ENCODE data around the gene PLEKHA7.

PLEKHA7 gene

GRCh38 chr11:16883174-16883573 is 131.0 kb downstream of the PLEKHA7 start:
- H2AFZ ChIP-seq (ENCODE audit: low read depth), result no peak overlapping the region
- H3K27me3 ChIP-seq (ENCODE audit: insufficient read depth, low read depth), result no peaks in the 10 kb centered on the region
- no peak overlapping the region for H3K9ac ChIP-seq
- H3K79me2 ChIP-seq (ENCODE audit: insufficient read depth, low read depth), result no peaks in the 10 kb centered on the region; the same call in 1 of the 2 replicates
- no peak overlapping the region for H3K4me2 ChIP-seq
- H3K4me3 ChIP-seq (IDR thresholded peaks at IDR 0.05; ENCODE audit: insufficient read depth, low read depth, low read length), result no peak overlapping the region
- H3K36me3 ChIP-seq (ENCODE audit: insufficient read depth), result no peaks in the 10 kb centered on the region
- H3K27ac ChIP-seq, result no peak overlapping the region
- peaks cover 15% of the 10 kb centered on the region for H3K4me1 ChIP-seq (ENCODE audit: low read depth, poor library complexity, severe bottlenecking)
- TF ChIP-seq, protein P1, sequence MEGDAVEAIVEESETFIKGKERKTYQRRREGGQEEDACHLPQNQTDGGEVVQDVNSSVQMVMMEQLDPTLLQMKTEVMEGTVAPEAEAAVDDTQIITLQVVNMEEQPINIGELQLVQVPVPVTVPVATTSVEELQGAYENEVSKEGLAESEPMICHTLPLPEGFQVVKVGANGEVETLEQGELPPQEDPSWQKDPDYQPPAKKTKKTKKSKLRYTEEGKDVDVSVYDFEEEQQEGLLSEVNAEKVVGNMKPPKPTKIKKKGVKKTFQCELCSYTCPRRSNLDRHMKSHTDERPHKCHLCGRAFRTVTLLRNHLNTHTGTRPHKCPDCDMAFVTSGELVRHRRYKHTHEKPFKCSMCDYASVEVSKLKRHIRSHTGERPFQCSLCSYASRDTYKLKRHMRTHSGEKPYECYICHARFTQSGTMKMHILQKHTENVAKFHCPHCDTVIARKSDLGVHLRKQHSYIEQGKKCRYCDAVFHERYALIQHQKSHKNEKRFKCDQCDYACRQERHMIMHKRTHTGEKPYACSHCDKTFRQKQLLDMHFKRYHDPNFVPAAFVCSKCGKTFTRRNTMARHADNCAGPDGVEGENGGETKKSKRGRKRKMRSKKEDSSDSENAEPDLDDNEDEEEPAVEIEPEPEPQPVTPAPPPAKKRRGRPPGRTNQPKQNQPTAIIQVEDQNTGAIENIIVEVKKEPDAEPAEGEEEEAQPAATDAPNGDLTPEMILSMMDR (conservative IDR thresholded peaks at IDR 0.05; ENCODE audit: low read depth, low read length), result no peak
- H4K20me1 ChIP-seq (ENCODE audit: insufficient read depth), result no peaks in the 10 kb centered on the region

DNA sequence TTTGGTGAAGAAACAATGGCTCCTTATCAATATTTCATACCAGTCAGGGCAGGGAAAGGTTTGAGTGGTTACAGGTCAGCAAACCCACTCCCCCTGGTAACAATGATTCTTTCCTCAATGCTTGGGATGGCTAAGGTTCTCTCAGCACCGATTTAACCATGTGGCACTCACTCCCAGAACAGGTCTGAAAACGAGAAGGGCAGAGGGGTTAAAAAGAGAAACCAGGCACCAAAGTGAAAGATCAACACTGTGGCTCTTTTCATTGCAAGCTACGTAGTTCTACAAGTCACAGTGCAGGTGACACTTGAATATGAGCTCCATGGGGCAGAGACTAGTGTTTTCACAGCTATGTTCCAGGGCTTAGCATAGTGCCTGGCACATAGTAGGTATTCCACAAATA is 132.4 kb downstream of the PLEKHA7 start:
- Histone ChIP-seq H3K4me3 (IDR thresholded peaks at IDR 0.05; ENCODE audit: insufficient read depth, low read depth, low read length) (no peak overlapping the region), H3K79me2 (ENCODE audit: insufficient read depth, low read depth) (no peaks in the 10 kb centered on the region; the same call in 1 of the 2 replicates), H3K36me3 (ENCODE audit: insufficient read depth) (no peaks in the 10 kb centered on the region), H3K4me2 (peak overlapping the region; percentile 18; the same call in 1 of the 2 replicates), H3K27ac (peak overlapping the region; percentile 30; the same call in 1 of the 2 replicates), H4K20me1 (ENCODE audit: insufficient read depth) (no peaks in the 10 kb centered on the region), H3K4me1 (ENCODE audit: low read depth, poor library complexity, severe bottlenecking) (peaks cover 15% of the 10 kb centered on the region), H3K27me3 (ENCODE audit: insufficient read depth, low read depth) (no peaks in the 10 kb centered on the region), H2AFZ (ENCODE audit: low read depth) (no peak overlapping the region), H3K9ac (no peak overlapping the region)
- TF ChIP-seq, protein P1 (conservative IDR thresholded peaks at IDR 0.05; ENCODE audit: low read depth, low read length), result no peak

- no peaks in the 10 kb centered on the region for H3K27me3 ChIP-seq (ENCODE audit: insufficient read depth, low read depth)
- H3K27ac ChIP-seq, result peak overlapping the region; percentile 30; the same call in 1 of the 2 replicates
- no peaks in the 10 kb centered on the region for H4K20me1 ChIP-seq (ENCODE audit: insufficient read depth)
- H3K4me3 ChIP-seq (IDR thresholded peaks at IDR 0.05; ENCODE audit: insufficient read depth, low read depth, low read length), result no peak overlapping the region
- no peak overlapping the region for H3K9ac ChIP-seq
- H2AFZ ChIP-seq (ENCODE audit: low read depth), result no peak overlapping the region
- TF ChIP-seq, protein P1 (conservative IDR thresholded peaks at IDR 0.05; ENCODE audit: low read depth, low read length), result no peak
- peaks cover 15% of the 10 kb centered on the region for H3K4me1 ChIP-seq (ENCODE audit: low read depth, poor library complexity, severe bottlenecking)
- H3K4me2 ChIP-seq, result no peak overlapping the region; the same call in 1 of the 2 replicates
- H3K79me2 ChIP-seq (ENCODE audit: insufficient read depth, low read depth), result no peaks in the 10 kb centered on the region; the same call in 1 of the 2 replicates
- H3K36me3 ChIP-seq (ENCODE audit: insufficient read depth), result no peaks in the 10 kb centered on the region
These were observed 133.0 kb downstream of the PLEKHA7 start for GRCh38 chr11:16881074-16881709.

GRCh38 chr11:16880184-16880801 is 133.9 kb downstream of the PLEKHA7 start:
- TF ChIP-seq, protein P1 (conservative IDR thresholded peaks at IDR 0.05; ENCODE audit: low read depth, low read length), result no peak
- Histone ChIP-seq H3K36me3 (ENCODE audit: insufficient read depth) (no peaks in the 10 kb centered on the region), H3K79me2 (ENCODE audit: insufficient read depth, low read depth) (no peaks in the 10 kb centered on the region; the same call in 1 of the 2 replicates), H3K27me3 (ENCODE audit: insufficient read depth, low read depth) (no peaks in the 10 kb centered on the region), H3K4me3 (IDR thresholded peaks at IDR 0.05; ENCODE audit: insufficient read depth, low read depth, low read length) (no peak overlapping the region), H3K4me2 (no peak overlapping the region), H4K20me1 (ENCODE audit: insufficient read depth) (no peaks in the 10 kb centered on the region), H3K27ac (no peak overlapping the region; the same call in 1 of the 2 replicates), H2AFZ (ENCODE audit: low read depth) (no peak overlapping the region), H3K4me1 (ENCODE audit: low read depth, poor library complexity, severe bottlenecking) (peaks cover 15% of the 10 kb centered on the region), H3K9ac (no peak overlapping the region)
